Mesothelial cell of epicardium (in vitro differentiated cells): ENCODE measurements around the gene PKNOX2. TPM values are rescaled to one million over a fixed set of nuclear protein-coding genes. Genes with fewer than 3 reads are reported as not detected.

Source experiments
- DNase-seq, 2 experiments: peaks; one replicate each; pipeline ENCODE4 v3.0.0; 2021; ENCODE audit warnings: low spot score in 2 of 2; ENCODE audit not compliant: unreplicated experiment in 2 of 2
- H3K27ac Mint-ChIP-seq: 2 replicates; pipeline ENCODE4 v1.8.0; 2021; ENCODE audit warnings: mixed read lengths
- H3K27me3 Mint-ChIP-seq: 2 replicates; pipeline ENCODE4 v1.8.0; 2021; ENCODE audit warnings: low read depth, mixed read lengths
- H3K36me3 Mint-ChIP-seq: 2 replicates; pipeline ENCODE4 v1.8.0; 2021; ENCODE audit warnings: mixed read lengths
- H3K4me1 Mint-ChIP-seq: 2 replicates; pipeline ENCODE4 v1.8.0; 2021; ENCODE audit warnings: mixed read lengths
- H3K4me3 Mint-ChIP-seq: 2 replicates; pipeline ENCODE4 v1.8.0; 2021; ENCODE audit warnings: mild to moderate bottlenecking, moderate library complexity, mixed read lengths
- H3K9me3 Mint-ChIP-seq: 2 replicates; pipeline ENCODE4 v1.8.0; 2021; ENCODE audit warnings: mixed read lengths
- total RNA-seq: library from RNA; stranded (reverse); gene quantifications from 3 replicates; pipeline ENCODE4 v1.2.1, GENCODE V29; 2021
- TF ChIP-seq, protein P1 (sequence below): fragments of 200-600 bp; sonication (generic); IDR thresholded peaks from one replicate; pipeline ENCODE4 v1.5.0; 2021; ENCODE audit warnings: antibody characterized with exemption; ENCODE audit not compliant: unreplicated experiment

The PKNOX2 gene
- total RNA-seq, 1 donor from 2014 or later: 22.2 TPM

DNA sequence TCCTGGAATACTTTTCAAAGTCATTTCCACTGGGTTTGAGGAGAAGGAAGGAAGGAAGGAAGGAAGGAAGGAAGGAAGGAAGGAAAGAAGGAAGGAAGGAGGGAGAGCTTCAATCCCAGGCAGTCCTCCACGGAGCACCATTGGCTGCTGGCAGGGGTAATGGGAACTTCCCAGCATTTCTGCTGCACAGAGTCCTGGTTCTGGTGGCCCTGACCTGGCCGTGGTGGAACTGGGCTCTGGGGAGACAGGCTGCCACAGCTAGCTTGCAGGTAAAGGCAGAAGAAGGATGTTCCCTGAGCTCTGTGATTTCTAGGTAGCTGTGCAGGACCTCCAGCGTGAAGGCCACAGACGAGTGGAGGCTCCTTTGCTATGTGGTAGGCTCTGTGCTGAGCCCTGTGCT, 10.6 kb downstream of the PKNOX2 start:
- H3K4me1 Mint-ChIP-seq: peaks cover 51% of the 10 kb centered on the region
- DNase-seq: no peak
- TF ChIP-seq, protein P1, sequence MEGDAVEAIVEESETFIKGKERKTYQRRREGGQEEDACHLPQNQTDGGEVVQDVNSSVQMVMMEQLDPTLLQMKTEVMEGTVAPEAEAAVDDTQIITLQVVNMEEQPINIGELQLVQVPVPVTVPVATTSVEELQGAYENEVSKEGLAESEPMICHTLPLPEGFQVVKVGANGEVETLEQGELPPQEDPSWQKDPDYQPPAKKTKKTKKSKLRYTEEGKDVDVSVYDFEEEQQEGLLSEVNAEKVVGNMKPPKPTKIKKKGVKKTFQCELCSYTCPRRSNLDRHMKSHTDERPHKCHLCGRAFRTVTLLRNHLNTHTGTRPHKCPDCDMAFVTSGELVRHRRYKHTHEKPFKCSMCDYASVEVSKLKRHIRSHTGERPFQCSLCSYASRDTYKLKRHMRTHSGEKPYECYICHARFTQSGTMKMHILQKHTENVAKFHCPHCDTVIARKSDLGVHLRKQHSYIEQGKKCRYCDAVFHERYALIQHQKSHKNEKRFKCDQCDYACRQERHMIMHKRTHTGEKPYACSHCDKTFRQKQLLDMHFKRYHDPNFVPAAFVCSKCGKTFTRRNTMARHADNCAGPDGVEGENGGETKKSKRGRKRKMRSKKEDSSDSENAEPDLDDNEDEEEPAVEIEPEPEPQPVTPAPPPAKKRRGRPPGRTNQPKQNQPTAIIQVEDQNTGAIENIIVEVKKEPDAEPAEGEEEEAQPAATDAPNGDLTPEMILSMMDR: no peak
- no peak overlapping the region for H3K4me3 Mint-ChIP-seq
- H3K9me3 Mint-ChIP-seq: no peaks in the 10 kb centered on the region
- H3K27ac Mint-ChIP-seq: no peak overlapping the region
- peaks cover 6% of the 10 kb centered on the region for H3K27me3 Mint-ChIP-seq
- no peaks in the 10 kb centered on the region for H3K36me3 Mint-ChIP-seq

DNA sequence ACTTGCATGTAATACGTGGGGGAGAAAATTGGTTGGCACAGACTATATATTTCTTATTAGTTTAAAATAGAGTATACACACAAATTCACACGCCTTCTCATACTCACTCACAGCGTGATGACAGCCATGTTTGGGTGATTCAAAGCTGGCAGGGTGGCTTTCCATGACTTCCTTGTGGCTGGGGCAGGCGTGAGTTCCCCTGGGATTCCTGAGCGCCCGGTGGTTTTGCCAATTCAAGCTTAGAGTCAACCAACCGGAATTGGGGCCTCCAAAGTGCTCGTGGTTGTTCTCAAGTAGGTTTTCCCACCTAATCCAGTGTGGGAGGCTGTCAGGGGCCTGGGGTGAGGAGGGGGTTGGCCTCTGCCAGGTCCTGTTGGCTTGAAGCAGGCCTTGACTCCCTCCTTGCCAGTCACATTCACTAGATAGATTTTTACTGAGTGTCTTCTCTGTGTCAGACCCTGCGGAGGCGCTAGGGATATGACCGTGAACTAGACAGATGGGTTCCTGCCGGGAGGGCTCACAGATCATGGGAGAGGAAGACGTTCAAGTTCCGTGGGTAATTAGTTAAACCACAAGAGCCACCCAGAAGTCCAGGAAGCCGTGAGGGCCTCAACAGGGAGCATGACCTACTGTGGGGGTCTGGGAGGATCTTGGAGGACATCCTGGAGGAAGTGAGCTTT, 11.5 kb downstream of the PKNOX2 start:
- TF ChIP-seq, protein P1: no peak
- no peak for DNase-seq
- Mint-ChIP-seq H3K4me3 (no peak overlapping the region), H3K4me1 (peaks cover 51% of the 10 kb centered on the region), H3K27ac (no peak overlapping the region), H3K36me3 (no peaks in the 10 kb centered on the region), H3K9me3 (no peaks in the 10 kb centered on the region), H3K27me3 (peaks cover 6% of the 10 kb centered on the region)

DNA sequence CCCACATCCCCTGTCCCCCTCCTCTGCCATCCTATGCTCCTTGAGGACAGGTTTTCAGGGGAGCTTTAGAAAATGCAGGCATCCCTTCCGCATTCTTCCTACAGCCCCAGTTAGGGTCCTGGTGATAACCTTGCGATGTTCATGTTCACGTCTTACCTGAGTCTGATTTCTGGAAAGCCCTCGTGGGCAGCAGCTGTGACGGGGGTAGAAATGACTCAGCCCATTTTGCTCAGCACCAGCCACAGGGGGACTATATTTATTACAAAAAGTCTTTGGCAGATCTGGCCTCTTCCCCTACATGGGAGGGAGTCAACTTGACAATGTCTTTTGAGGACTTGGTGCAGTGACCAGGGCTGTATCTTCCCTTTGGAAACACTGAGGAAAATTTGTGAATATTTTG, 12.3 kb downstream of the PKNOX2 start:
- H3K27ac Mint-ChIP-seq: no peak overlapping the region
- no peaks in the 10 kb centered on the region for H3K36me3 Mint-ChIP-seq
- H3K9me3 Mint-ChIP-seq: no peaks in the 10 kb centered on the region
- peaks cover 6% of the 10 kb centered on the region for H3K27me3 Mint-ChIP-seq
- peaks cover 45% of the 10 kb centered on the region for H3K4me1 Mint-ChIP-seq
- no peak overlapping the region for H3K4me3 Mint-ChIP-seq
- TF ChIP-seq, protein P1: no peak
- DNase-seq: no peak

DNA sequence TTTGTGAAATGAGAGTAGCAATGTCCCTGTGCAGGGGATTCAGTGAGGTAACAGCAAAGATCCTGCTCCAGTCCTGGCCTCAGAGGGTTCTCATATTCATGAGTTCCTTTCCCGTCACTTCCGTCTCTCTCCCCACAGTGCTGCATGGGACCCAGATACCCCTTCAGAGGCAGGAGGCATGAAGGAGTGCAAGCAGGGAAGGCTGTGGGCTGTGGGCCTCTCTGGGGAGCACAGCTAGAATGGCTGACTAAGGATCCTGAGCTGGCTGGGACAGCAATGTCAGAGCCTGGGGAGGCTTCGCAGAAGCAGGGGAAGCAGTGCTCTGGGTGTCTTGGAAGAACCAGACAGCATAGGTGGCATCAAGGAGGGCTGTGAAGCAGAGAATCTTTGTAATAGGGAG, 13.0 kb downstream of the PKNOX2 start:
- DNase-seq: no peak
- TF ChIP-seq, protein P1: no peak
- Mint-ChIP-seq H3K4me1 (peaks cover 45% of the 10 kb centered on the region), H3K27me3 (peaks cover 6% of the 10 kb centered on the region), H3K9me3 (no peaks in the 10 kb centered on the region), H3K27ac (no peak overlapping the region), H3K36me3 (no peaks in the 10 kb centered on the region), H3K4me3 (no peak overlapping the region)

DNA sequence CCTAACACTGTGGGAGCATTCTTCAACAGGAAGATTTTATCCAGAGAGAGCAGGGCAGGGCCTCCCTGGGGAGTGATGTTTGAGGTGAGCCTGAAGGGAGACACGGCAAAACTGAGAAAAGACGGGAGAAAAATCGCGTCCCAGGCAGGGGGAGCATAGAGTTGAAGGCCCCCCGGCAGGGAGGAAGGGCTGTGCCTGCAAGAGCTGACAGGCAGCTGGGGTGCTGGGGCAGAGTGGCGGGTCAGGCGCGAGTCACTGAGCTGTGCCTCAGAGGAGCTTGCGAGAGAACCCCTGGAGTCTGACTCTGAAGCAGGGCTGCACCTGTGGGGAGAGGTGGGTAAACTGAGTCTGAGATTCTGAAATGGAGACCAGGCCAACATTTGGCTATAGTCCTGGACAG, 14.8 kb downstream of the PKNOX2 start:
- no peaks in the 10 kb centered on the region for H3K36me3 Mint-ChIP-seq
- no peak for DNase-seq
- no peak overlapping the region for H3K27ac Mint-ChIP-seq
- H3K9me3 Mint-ChIP-seq: no peaks in the 10 kb centered on the region
- no peak overlapping the region for H3K4me3 Mint-ChIP-seq
- H3K4me1 Mint-ChIP-seq: peaks cover 44% of the 10 kb centered on the region
- peaks cover 1% of the 10 kb centered on the region for H3K27me3 Mint-ChIP-seq
- TF ChIP-seq, protein P1: no peak
